Nasal cavity respiratory epithelium epithelial cell of viscerocranial mucosa (primary cell): ENCODE measurements around the gene NEK5. TPM values are rescaled to one million over a fixed set of nuclear protein-coding genes. Genes with fewer than 3 reads are reported as not detected.

Experiments used
- total RNA-seq: library from RNA; depleted of rRNA; stranded (reverse); fragments of >200 nt; gene quantifications from 2 replicates; pipeline ENCODE4 v1.2.3, GENCODE V29; 2014

The NEK5 gene
- total RNA-seq: 0.34 and 0.57 TPM in 2 replicates

GRCh38 chr13:52128714-52129700 lies at the start of gene NEK5:
TSS of gene NEK5 (minus strand) at chr13:52129073. CDS start at chr13:52127482, 1,591 bp downstream.

GRCh38 chr13:52159159-52159982 lies 30.5 kb upstream of the NEK5 start, which contains the start of gene NEK3:
TSS of gene NEK3 (minus strand) at chr13:52159597. CDS start at chr13:52156191, 3,406 bp downstream.

GRCh38 chr13:52024481-52024880 lies 104.4 kb downstream of the NEK5 start, which contains the start of gene UTP14C:
TSS of gene UTP14C (plus strand) at chr13:52024691. CDS start at chr13:52028805, 4,114 bp downstream.

GRCh38 chr13:52011632-52012511 lies 117.0 kb downstream of the NEK5 start, which contains the start of gene ALG11:
TSS of gene ALG11 (plus strand) at chr13:52012398. CDS start at chr13:52012419, 21 bp downstream.

GRCh38 chr13:52010890-52011631 lies 117.8 kb downstream of the NEK5 start, which contains the start of gene ATP7B:
TSS of gene ATP7B (minus strand) at chr13:52011450. CDS start at chr13:52011337, 113 bp downstream.

Other genes starting within 250 kb of the NEK5 start
- gene ATP7B, start 117.6 kb downstream of the NEK5 start, total RNA-seq: 5.1 and 8.0 TPM in 2 replicates
- gene ALG11, start 116.7 kb downstream of the NEK5 start, total RNA-seq: 25.3 and 28.8 TPM in 2 replicates
- gene UTP14C, start 104.4 kb downstream of the NEK5 start, total RNA-seq: 15.0 and 28.5 TPM in 2 replicates
- 8.8 and 10.9 TPM in 2 replicates for gene NEK3, start 30.5 kb upstream of the NEK5 start, total RNA-seq